MCF 10A (cell line): ENCODE results near the gene MAP3K7CL. TPM values are rescaled to one million over a fixed set of nuclear protein-coding genes. Genes with fewer than 3 reads are reported as not detected.

Experiments used
- BruUV-seq: library from RNA; stranded (reverse); fragments of 400-500 nt; replicated peaks from 2 replicates; lab custom pipeline; 2021; lab: Mats Ljungman, UMichigan
- CTCF ChIA-PET: fragments of 300-600 bp; sonication (Branson Sonifier 250); formaldehyde crosslinking; extraction: SDS; loops from one replicate; lab custom pipeline; 2021; ENCODE audit warnings: antibody characterized with exemption, inconsistent platforms; lab: Yijun Ruan, JAX
- POLR2A ChIA-PET: fragments of 300-600, 350-650 bp; sonication (Branson Sonifier 250); formaldehyde crosslinking; extraction: SDS; loops from one replicate; lab custom pipeline; 2020; ENCODE audit warnings: antibody characterized with exemption, inconsistent platforms; lab: Yijun Ruan, JAX
- DNase-seq: peaks from one replicate; pipeline ENCODE4 v3.0.0-alpha.2; 2018; ENCODE audit not compliant: unreplicated experiment
- H3K27ac Mint-ChIP-seq: one replicate; pipeline ENCODE4 v1.8.0; 2022; ENCODE audit warnings: mild to moderate bottlenecking, low read depth, mixed read lengths; ENCODE audit not compliant: unreplicated experiment
- H3K27me3 Mint-ChIP-seq: one replicate; pipeline ENCODE4 v1.8.0; 2022; ENCODE audit warnings: mixed read lengths; ENCODE audit not compliant: insufficient read depth, unreplicated experiment
- H3K36me3 Mint-ChIP-seq: one replicate; pipeline ENCODE4 v1.8.0; 2022; ENCODE audit warnings: mild to moderate bottlenecking, moderate library complexity, mixed read lengths; ENCODE audit not compliant: insufficient read depth, unreplicated experiment
- H3K4me1 Mint-ChIP-seq: one replicate; pipeline ENCODE4 v1.8.0; 2022; ENCODE audit warnings: mixed read lengths; ENCODE audit not compliant: insufficient read depth, unreplicated experiment
- H3K4me3 Mint-ChIP-seq: one replicate; pipeline ENCODE4 v1.8.0; 2022; ENCODE audit warnings: mild to moderate bottlenecking, moderate library complexity, mixed read lengths; ENCODE audit not compliant: unreplicated experiment
- H3K9me3 Mint-ChIP-seq: one replicate; pipeline ENCODE4 v1.8.0; 2022; ENCODE audit warnings: mixed read lengths; ENCODE audit not compliant: unreplicated experiment
- intact Hi-C: fragments of 100-400 bp; cut with micrococcal nuclease; formaldehyde crosslinking; loops from 2 replicates; pipeline ENCODE4 v1.14.1; 2022
- total RNA-seq: library from RNA; stranded (reverse); gene quantifications from 2 replicates; pipeline ENCODE4 v1.2.3, GENCODE V29; 2022
- TF ChIP-seq, protein P1 (sequence below): fragments of 200-600 bp; IDR thresholded peaks from one replicate; pipeline ENCODE4 v1.8.0; 2022; ENCODE audit warnings: antibody characterized with exemption, mild to moderate bottlenecking; ENCODE audit not compliant: unreplicated experiment

The MAP3K7CL gene
- total RNA-seq, 1 experiment from 2014 or later = 4.9 TPM

DNA sequence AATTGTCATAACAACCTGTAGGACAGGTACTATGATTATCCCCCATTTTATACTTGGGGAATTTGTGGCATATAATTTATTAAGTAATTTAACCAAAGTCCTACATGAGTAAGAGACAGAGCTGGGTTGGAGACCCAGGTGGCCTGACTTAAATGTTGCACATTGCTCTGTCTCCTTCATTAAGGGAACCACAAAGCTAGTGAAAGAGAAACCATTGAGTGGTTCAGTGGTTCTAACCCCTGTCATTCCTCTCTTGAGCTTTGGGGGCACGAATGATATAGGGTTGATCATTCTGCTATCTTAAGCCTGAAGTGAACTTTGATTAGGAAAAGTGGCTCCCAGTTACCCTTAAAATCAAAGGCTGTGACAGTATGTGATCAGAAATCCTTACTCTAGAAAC, 5.3 kb upstream of the MAP3K7CL start:
- H3K27ac Mint-ChIP-seq = no peak overlapping the region
- no TSS peak for BruUV-seq
- no peak overlapping the region for H3K4me3 Mint-ChIP-seq
- H3K36me3 Mint-ChIP-seq = no peaks in the 10 kb centered on the region
- POLR2A ChIA-PET = interaction anchor here (0.5 to 1.5 kb wide), 3 partner anchors 10 to 147 kb away, joined by 3 to 6 read pairs (median 4); no protein-coding TSS in a partner anchor
- CTCF ChIA-PET = interaction anchor here (0.5 kb wide), 1 partner anchor 1669 kb away, joined by 4 read pairs; no protein-coding TSS in a partner anchor
- intact Hi-C loops = no loop called here
- TF ChIP-seq, protein P1, sequence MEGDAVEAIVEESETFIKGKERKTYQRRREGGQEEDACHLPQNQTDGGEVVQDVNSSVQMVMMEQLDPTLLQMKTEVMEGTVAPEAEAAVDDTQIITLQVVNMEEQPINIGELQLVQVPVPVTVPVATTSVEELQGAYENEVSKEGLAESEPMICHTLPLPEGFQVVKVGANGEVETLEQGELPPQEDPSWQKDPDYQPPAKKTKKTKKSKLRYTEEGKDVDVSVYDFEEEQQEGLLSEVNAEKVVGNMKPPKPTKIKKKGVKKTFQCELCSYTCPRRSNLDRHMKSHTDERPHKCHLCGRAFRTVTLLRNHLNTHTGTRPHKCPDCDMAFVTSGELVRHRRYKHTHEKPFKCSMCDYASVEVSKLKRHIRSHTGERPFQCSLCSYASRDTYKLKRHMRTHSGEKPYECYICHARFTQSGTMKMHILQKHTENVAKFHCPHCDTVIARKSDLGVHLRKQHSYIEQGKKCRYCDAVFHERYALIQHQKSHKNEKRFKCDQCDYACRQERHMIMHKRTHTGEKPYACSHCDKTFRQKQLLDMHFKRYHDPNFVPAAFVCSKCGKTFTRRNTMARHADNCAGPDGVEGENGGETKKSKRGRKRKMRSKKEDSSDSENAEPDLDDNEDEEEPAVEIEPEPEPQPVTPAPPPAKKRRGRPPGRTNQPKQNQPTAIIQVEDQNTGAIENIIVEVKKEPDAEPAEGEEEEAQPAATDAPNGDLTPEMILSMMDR = no peak
- H3K4me1 Mint-ChIP-seq = peaks cover 2% of the 10 kb centered on the region
- DNase-seq = no peak
- no peaks in the 10 kb centered on the region for H3K27me3 Mint-ChIP-seq
- no peaks in the 10 kb centered on the region for H3K9me3 Mint-ChIP-seq

DNA sequence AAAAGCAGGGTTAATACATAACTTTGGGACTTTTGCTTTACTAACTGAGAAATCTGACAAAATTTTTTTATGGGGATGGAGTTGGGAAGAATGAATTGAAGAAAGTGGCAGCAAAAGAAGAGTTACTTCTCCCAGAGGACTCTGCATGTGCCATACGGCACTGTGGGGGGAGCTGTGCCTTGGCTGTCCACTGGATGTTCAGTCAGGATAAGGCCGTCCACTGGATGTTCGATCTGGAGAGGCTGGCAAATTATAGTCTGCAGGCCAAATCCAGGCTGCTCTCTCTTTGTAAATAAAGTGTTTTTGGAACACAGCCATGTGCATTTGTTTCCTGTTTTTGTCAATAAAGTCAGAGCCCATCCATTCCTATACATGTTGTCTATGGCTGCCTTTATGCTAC, 4.5 kb upstream of the MAP3K7CL start:
- intact Hi-C loops = no loop called here
- no peak for DNase-seq
- Mint-ChIP-seq H3K27me3 (no peaks in the 10 kb centered on the region), H3K27ac (no peak overlapping the region), H3K9me3 (no peaks in the 10 kb centered on the region), H3K36me3 (no peaks in the 10 kb centered on the region), H3K4me1 (peaks cover 10% of the 10 kb centered on the region), H3K4me3 (no peak overlapping the region)
- TF ChIP-seq, protein P1 = no peak
- CTCF ChIA-PET = interaction anchor here (1.7 kb wide), 1 partner anchor 36 kb away, joined by 6 read pairs; no protein-coding TSS in a partner anchor
- POLR2A ChIA-PET = interaction anchor here (1.5 kb wide), 1 partner anchor 11 kb away, joined by 3 read pairs; no protein-coding TSS in a partner anchor
- BruUV-seq = no TSS peak

DNA sequence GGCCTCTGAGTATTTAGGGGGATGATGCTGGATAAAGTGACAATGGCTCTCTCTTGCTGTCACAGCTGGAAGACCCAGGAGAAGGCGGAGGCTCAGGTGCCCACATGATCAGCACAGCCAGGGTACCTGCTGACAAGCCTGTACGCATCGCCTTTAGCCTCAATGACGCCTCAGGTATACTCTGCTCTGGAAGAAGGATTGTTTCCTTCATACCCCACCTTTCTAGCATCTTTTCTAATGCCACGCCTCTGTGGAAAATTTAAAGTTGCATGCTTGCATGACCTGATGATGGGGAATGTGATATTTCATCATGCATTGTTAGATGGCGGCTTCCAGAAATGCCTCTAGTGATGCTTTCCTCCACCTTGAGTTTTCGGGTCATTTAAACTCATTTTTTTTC, 2.8 kb downstream of the MAP3K7CL start:
- H3K36me3 Mint-ChIP-seq = no peaks in the 10 kb centered on the region
- TF ChIP-seq, protein P1 = no peak
- H3K4me3 Mint-ChIP-seq = no peak overlapping the region
- POLR2A ChIA-PET = interaction anchor here (0.6 to 4.3 kb wide), 3 partner anchors 12 to 266 kb away, joined by 3 to 33 read pairs (median 4); no protein-coding TSS in a partner anchor
- no peak overlapping the region for H3K27ac Mint-ChIP-seq
- no peaks in the 10 kb centered on the region for H3K9me3 Mint-ChIP-seq
- BruUV-seq = no TSS peak
- CTCF ChIA-PET = interaction anchor here (1.2 kb wide), 1 partner anchor 167 kb away, joined by 3 read pairs; no protein-coding TSS in a partner anchor
- no peak for DNase-seq
- peaks cover 10% of the 10 kb centered on the region for H3K4me1 Mint-ChIP-seq
- intact Hi-C loops = no loop called here
- no peaks in the 10 kb centered on the region for H3K27me3 Mint-ChIP-seq

DNA sequence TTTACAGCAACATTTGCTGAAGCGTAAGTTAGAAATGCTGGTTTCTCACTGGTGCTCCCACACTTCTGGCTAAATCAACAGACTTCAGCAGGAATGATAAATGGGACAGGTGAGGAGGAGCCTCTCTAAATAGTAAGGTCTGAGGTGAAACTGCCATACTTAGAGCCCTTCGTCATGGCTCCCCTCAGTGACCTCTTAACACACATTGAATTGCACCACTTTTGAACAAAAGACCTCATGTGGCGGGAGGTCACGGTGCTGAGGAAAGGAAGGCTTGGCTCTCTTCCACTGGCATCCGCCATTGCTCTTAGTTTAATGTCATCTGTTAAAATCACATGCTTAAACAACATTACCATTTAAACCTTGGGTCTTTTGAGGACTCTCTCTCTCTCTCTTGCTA, 3.4 kb downstream of the MAP3K7CL start:
- ChIA-PET CTCF (interaction anchor here (1.2 kb wide), 1 partner anchor 167 kb away, joined by 3 read pairs; no protein-coding TSS in a partner anchor), POLR2A (interaction anchor here (0.7 to 4.3 kb wide), 2 partner anchors 11 to 266 kb away, joined by 3 to 33 read pairs; no protein-coding TSS in a partner anchor)
- Mint-ChIP-seq H3K27ac (no peak overlapping the region), H3K9me3 (no peaks in the 10 kb centered on the region), H3K4me3 (no peak overlapping the region), H3K36me3 (no peaks in the 10 kb centered on the region), H3K27me3 (no peaks in the 10 kb centered on the region), H3K4me1 (peaks cover 10% of the 10 kb centered on the region)
- TF ChIP-seq, protein P1 = no peak
- no TSS peak for BruUV-seq
- DNase-seq = no peak
- intact Hi-C loops = no loop called here
